IPS DF 6.9 (cell line): ENCODE data around the gene MMP7.

Experiments used
- DNase-seq: peaks from one replicate; pipeline ENCODE4 v3.0.0-alpha.2; 2013; ENCODE audit warnings: low read depth, low spot score
- H3K27ac ChIP-seq: one replicate; pipeline ENCODE4 v1.5.1; 2013; ENCODE audit warnings: low read length, control low read depth
- H3K27me3 ChIP-seq: 2 replicates; pipeline ENCODE4 v1.6.1; 2013; ENCODE audit warnings: mild to moderate bottlenecking, low read length; ENCODE audit not compliant: control insufficient read depth, insufficient read depth
- H3K36me3 ChIP-seq: 2 replicates; pipeline ENCODE4 v1.6.1; 2013; ENCODE audit warnings: low read length; ENCODE audit not compliant: control insufficient read depth, insufficient read depth
- H3K4me1 ChIP-seq: 2 replicates; pipeline ENCODE4 v1.6.1; 2013; ENCODE audit warnings: low read length; ENCODE audit not compliant: control insufficient read depth, insufficient read depth
- H3K4me3 ChIP-seq: 2 replicates; pipeline ENCODE4 v1.5.1; 2013; ENCODE audit warnings: mild to moderate bottlenecking, low read length
- H3K9me3 ChIP-seq: 2 replicates; pipeline ENCODE4 v1.6.1; 2013; ENCODE audit warnings: low read length, inconsistent platforms; ENCODE audit not compliant: control insufficient read depth, insufficient read depth
- WGBS: extraction: QIAGEN DNeasy Blood & Tissue Kit; methylation state at CpG from one replicate; pipeline ENCODE4 v1.1.7; 2013; ENCODE audit warnings: mixed read lengths, missing lambda C conversion rate; ENCODE audit not compliant: insufficient read length, insufficient coverage; 5-methylcytosine and 5-hydroxymethylcytosine counted together

The MMP7 gene

DNA sequence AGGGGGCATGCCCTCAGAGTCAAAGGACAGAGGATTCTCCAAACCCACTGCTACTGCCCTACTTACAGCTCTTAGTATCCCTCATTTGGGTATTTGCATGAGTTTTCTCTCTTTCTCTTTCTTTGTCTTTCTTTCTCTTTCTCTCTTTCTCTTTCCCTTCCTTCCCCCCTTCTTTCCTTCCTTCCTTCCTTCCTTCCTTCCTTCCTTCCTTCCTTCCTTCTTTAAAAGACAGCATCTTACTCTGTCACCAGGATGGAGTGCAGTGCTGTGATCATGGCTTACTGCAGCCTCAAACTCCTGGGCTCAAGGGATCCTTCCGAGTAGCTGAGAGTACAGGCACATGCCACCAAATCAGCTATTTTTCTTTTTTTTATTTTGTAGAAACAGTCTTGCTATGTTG, 14.0 kb upstream of the MMP7 start:
- H3K9me3 ChIP-seq, result no peaks in the 10 kb centered on the region
- no CpG with 5 or more reads among the region's 1 CpG for WGBS
- DNase-seq, result no peak
- H3K27ac ChIP-seq, result no peak overlapping the region
- H3K27me3 ChIP-seq, result no peaks in the 10 kb centered on the region
- H3K36me3 ChIP-seq, result no peaks in the 10 kb centered on the region
- H3K4me3 ChIP-seq, result no peak overlapping the region
- H3K4me1 ChIP-seq, result no peaks in the 10 kb centered on the region

DNA sequence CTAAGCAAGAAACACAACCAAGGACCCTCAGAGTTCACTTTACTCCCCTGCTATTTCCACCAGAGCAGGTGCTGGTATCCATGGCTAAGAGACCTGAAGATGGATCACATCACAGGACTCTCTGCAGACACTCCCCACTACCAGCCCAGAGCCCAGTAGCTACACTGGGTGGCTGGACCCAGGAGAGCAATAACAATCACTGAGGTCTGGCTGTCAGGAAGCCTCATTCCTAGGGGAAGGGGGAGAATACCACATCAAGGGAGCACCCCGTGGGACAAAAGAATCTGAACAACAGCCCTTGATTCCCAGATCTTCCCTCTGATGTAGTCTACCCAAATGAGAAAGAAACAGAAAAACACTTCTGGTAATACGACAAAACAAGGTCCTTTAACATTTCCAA, 9.0 kb upstream of the MMP7 start:
- Histone ChIP-seq H3K27me3 (no peaks in the 10 kb centered on the region), H3K27ac (no peak overlapping the region), H3K36me3 (no peaks in the 10 kb centered on the region), H3K4me3 (no peak overlapping the region), H3K4me1 (peaks cover 1% of the 10 kb centered on the region; the same call in 1 of the 2 replicates), H3K9me3 (no peaks in the 10 kb centered on the region)
- no peak for DNase-seq
- WGBS, result no CpG with 5 or more reads among the region's 2 CpGs

DNA sequence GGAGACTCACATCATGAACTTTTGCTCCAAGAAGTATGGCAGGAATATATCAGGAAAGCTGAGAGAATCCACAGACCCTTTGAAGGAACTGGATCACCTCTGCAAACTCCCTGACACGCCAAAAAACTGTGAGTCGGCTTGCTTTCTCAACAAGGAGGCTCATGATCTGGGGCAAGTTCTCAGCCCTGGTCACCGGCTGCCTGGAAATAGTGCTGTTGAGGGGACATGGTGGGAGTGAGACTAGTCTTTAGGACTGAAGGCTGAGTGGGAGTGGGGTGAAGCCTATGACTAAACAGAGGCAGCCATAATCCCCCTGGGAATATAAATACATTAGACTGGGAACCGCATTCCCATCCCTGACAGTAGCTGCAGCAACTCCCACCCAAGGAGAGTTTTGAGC, 8.4 kb upstream of the MMP7 start:
- WGBS, result no CpG with 5 or more reads among the region's 4 CpGs
- peaks cover 1% of the 10 kb centered on the region; the same call in 1 of the 2 replicates for H3K4me1 ChIP-seq
- H3K27me3 ChIP-seq, result no peaks in the 10 kb centered on the region
- no peak for DNase-seq
- H3K9me3 ChIP-seq, result no peaks in the 10 kb centered on the region
- no peak overlapping the region for H3K4me3 ChIP-seq
- H3K27ac ChIP-seq, result no peak overlapping the region
- H3K36me3 ChIP-seq, result no peaks in the 10 kb centered on the region

GRCh38 chr11:102534261-102534872, 3.8 kb upstream of the MMP7 start:
- Histone ChIP-seq H3K4me3 (no peak overlapping the region), H3K27me3 (no peaks in the 10 kb centered on the region), H3K36me3 (no peaks in the 10 kb centered on the region), H3K9me3 (no peaks in the 10 kb centered on the region), H3K4me1 (peaks cover 1% of the 10 kb centered on the region; the same call in 1 of the 2 replicates), H3K27ac (no peak overlapping the region)
- no CpG with 5 or more reads among the region's 6 CpGs for WGBS
- no peak for DNase-seq

- no peak for DNase-seq
Observed at GRCh38 chr11:102528618-102529017, 1.9 kb downstream of the MMP7 start.

GRCh38 chr11:102527684-102528083, 2.9 kb downstream of the MMP7 start:
- H3K4me3 ChIP-seq, result no peak overlapping the region
- no peaks in the 10 kb centered on the region for H3K9me3 ChIP-seq
- H3K27me3 ChIP-seq, result no peaks in the 10 kb centered on the region
- H3K4me1 ChIP-seq, result no peaks in the 10 kb centered on the region
- WGBS, result no CpG with 5 or more reads among the region's 2 CpGs
- no peaks in the 10 kb centered on the region for H3K36me3 ChIP-seq
- DNase-seq, result no peak
- H3K27ac ChIP-seq, result no peak overlapping the region

More at GRCh38 chr11:102528618-102529017, 1.9 kb downstream of the MMP7 start:
- H3K27ac ChIP-seq, result no peak overlapping the region
- H3K27me3 ChIP-seq, result no peaks in the 10 kb centered on the region
- no peaks in the 10 kb centered on the region for H3K4me1 ChIP-seq
- no peak overlapping the region for H3K4me3 ChIP-seq
- H3K9me3 ChIP-seq, result no peaks in the 10 kb centered on the region
- no peaks in the 10 kb centered on the region for H3K36me3 ChIP-seq

- Histone ChIP-seq H3K9me3 (no peaks in the 10 kb centered on the region), H3K27ac (no peak overlapping the region), H3K27me3 (no peaks in the 10 kb centered on the region), H3K4me1 (no peaks in the 10 kb centered on the region), H3K4me3 (no peak overlapping the region), H3K36me3 (no peaks in the 10 kb centered on the region)
- no CpG with 5 or more reads among the region's 1 CpG for WGBS
- no peak for DNase-seq
Observed at GRCh38 chr11:102527041-102527440, 3.5 kb downstream of the MMP7 start.

DNA sequence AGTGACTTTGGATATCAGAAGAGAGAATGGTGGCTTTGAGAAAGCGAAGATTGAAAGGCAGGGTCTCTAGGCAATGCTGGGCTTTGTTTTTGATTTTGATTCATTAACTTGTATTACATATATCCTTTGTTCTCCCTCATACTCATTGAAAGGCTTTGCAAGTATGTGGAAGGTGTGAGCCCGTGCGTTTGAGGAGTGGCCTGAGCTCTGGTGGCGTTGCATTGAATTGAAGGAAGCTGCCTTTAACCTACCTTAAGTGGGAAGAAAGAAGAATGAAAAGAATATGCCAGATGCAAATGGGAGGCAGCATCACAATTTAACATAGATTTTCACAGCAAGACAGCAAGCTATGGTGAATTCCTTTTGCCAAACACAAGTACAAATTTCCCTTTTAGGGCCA, 6.7 kb downstream of the MMP7 start:
- no peak overlapping the region for H3K27ac ChIP-seq
- H3K4me1 ChIP-seq, result no peaks in the 10 kb centered on the region
- H3K4me3 ChIP-seq, result no peak overlapping the region
- no peaks in the 10 kb centered on the region for H3K27me3 ChIP-seq
- no peaks in the 10 kb centered on the region for H3K9me3 ChIP-seq
- no CpG with 5 or more reads among the region's 4 CpGs for WGBS
- DNase-seq, result no peak
- no peaks in the 10 kb centered on the region for H3K36me3 ChIP-seq

DNA sequence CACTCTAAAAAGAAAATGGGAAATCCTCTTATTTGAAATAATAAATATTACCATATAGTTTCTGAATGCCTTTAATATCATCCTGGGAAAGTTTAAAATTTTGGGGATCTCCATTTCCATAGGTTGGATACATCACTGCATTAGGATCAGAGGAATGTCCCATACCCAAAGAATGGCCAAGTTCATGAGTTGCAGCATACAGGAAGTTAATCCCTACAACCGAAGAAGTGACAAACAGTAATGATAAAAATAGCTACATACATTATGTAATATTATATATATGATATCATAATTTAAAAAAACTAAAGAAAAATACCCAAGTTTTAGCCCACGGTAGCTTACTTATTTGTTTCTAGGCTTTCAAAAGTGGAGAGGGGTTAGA, 7.4 kb downstream of the MMP7 start:
- no peaks in the 10 kb centered on the region for H3K36me3 ChIP-seq
- no peak overlapping the region for H3K27ac ChIP-seq
- H3K9me3 ChIP-seq, result no peaks in the 10 kb centered on the region
- no peaks in the 10 kb centered on the region for H3K27me3 ChIP-seq
- WGBS, result no CpG with 5 or more reads among the region's 2 CpGs
- H3K4me3 ChIP-seq, result no peak overlapping the region
- H3K4me1 ChIP-seq, result no peaks in the 10 kb centered on the region
- DNase-seq, result no peak

DNA sequence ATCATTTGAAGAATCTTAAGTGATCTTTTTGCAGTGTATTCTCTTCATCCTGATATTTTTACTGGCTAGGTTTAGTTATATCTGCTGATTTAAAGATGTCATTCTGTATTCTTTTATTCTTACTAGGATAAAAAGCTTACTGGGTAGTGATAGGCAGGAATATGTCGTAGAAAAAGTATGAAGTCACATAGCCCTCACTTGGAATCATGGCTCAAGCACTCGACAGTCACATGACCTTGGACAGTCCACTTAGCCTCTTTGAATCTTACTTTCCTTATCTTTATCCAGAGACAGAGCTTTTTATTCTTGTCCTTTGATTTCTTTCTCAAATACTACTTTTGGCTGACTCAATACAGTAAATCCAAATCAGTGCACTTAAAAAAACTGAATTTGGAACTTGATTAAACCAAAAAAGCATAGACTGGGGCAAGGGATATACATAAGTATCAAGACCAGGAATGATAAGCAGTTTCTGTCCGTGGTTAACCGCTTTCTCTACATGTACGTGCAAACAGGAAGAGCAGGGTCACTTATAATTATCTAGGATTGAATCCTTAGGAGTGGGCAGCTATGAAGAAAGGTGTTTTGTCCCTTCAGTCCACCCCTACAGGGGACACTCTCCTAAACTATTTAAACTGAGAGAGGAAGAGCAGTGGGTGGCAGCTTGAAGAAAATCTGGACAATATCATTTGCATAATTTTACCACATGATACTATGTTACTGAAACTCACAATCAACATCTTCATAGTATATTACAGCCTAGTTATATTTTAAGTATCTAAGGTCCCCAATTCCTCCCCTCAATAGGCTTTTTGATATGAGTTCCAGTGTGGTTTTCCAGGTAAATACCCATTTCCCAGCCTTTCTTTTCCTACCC, 8.0 kb downstream of the MMP7 start:
- no peak overlapping the region for H3K4me3 ChIP-seq
- H3K9me3 ChIP-seq, result no peaks in the 10 kb centered on the region
- WGBS, result no CpG with 5 or more reads among the region's 5 CpGs
- H3K27me3 ChIP-seq, result no peaks in the 10 kb centered on the region
- no peaks in the 10 kb centered on the region for H3K4me1 ChIP-seq
- DNase-seq, result no peak
- no peak overlapping the region for H3K27ac ChIP-seq
- no peaks in the 10 kb centered on the region for H3K36me3 ChIP-seq

DNA sequence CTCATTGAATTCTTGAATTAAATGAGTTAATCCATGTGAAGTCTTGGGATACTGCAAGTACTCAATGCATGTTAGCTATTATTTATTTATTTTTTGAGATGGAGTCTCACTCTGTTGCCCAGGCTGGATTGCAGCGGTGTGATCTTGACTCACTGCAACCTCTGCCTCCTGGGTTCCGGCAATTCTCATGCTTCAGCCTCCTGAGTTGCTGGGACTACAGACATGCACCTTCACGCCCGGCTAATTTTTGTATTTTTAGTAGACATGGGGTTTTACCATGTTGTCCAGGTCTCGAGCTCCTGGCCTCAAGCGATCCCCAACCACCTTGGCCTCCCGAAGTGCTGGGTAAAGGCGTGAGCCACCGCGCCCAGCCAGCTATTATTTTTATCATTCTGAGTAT, 9.4 kb downstream of the MMP7 start:
- no peak for DNase-seq
- no peak overlapping the region for H3K27ac ChIP-seq
- no peaks in the 10 kb centered on the region for H3K4me1 ChIP-seq
- H3K27me3 ChIP-seq, result no peaks in the 10 kb centered on the region
- no CpG with 5 or more reads among the region's 10 CpGs for WGBS
- no peak overlapping the region for H3K4me3 ChIP-seq
- H3K36me3 ChIP-seq, result no peaks in the 10 kb centered on the region
- H3K9me3 ChIP-seq, result no peaks in the 10 kb centered on the region
